ENCODE data around the gene RTP2. TPM values are rescaled to one million over a fixed set of nuclear protein-coding genes. Genes with fewer than 3 reads are reported as not detected.

RTP2 gene
- total RNA-seq, 1 experiment from 2014 or later, result not detected

DNA sequence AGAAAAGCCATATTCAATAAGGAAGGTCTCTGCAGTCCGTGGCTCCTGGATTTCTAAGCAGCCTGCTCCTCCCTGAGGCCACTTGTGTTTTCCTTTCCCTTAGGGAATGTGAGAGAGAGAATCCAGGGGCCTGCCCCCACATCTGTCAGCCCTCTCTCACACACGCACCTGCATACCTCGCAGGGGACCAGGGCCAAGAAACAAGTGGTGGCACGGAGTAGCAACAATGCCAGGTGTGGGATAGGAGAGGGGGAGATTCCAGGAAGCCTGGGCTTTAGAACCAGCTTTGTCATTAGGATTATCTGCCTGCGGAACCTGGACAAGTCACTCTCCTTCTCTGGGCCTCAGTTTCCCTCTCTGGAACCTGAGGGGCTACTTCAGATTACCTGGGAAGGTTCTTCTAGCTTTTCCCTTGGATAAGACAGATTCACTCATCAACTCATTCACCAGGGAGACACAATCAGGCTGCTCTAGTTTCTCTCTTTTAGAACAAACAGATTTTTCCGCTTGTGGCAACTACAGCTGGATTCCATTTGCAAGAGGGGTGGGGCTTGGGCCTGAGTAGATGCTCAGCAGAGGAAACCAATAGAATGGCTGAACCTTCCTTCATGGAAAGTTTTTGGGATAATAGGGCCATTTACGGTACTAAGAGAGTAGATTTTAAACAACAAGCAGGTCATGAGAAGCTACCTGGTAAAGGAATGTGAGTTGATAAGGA lies 23.5 kb upstream of the RTP2 start:
- no peaks in the 10 kb centered on the region for H3K4me1 ChIP-seq (ENCODE audit: control insufficient read depth, insufficient read depth, low read length)
- CTCF ChIA-PET, result interaction anchor here (0.6 kb wide), 1 partner anchor 415 kb away, joined by 5 read pairs; no protein-coding TSS in a partner anchor
- in situ Hi-C loops (cut with HindIII; ENCODE audit: low pct_unique_long_range_greater_than_20kb, low sequenced_read_pairs) (loop anchor here (25.0 kb wide), 1 partner anchor 561 kb away; no protein-coding TSS in a partner anchor), intact Hi-C loops (cut with micrococcal nuclease; ENCODE audit: unreplicated experiment) (no loop called here)
- ATAC-seq (no peak), DNase-seq (ENCODE audit: low read depth, low spot score) (no peak)
- no peak overlapping the region for H3K27ac ChIP-seq (ENCODE audit: low read length)
- no peak overlapping the region for H3K4me3 ChIP-seq (ENCODE audit: low read depth in 2 of 2, low read length in 2 of 2)
- no TSS peak for BruUV-seq (replicated peaks)
- no peaks in the 10 kb centered on the region for H3K9me3 ChIP-seq (ENCODE audit: control insufficient read depth, insufficient read depth, low read depth, low read length)
- peaks cover 15% of the 10 kb centered on the region for H3K36me3 ChIP-seq (ENCODE audit: control insufficient read depth, insufficient read depth, low read length)
- no peaks in the 10 kb centered on the region for H3K27me3 ChIP-seq (ENCODE audit: control insufficient read depth, insufficient read depth, low read length)
- POLR2A ChIA-PET, result no interaction called here
- no peak for TF ChIP-seq REST (IDR thresholded peaks at IDR 0.05; ENCODE audit: insufficient read depth in 1 of 2, low read depth in 2 of 2, low read length in 1 of 2)
- no peak for TF ChIP-seq TCF7L2 (IDR thresholded peaks at IDR 0.05; ENCODE audit: low read depth, low read length)
- TF ChIP-seq POLR2AphosphoS5 (IDR thresholded peaks at IDR 0.05; ENCODE audit: low read depth, low read length), result no peak
- TF ChIP-seq SIN3A (IDR thresholded peaks at IDR 0.05; ENCODE audit: borderline replicate concordance, insufficient read depth, low read depth, low read length), result no peak
- TF ChIP-seq CTCF (IDR thresholded peaks at IDR 0.05), result no peak

DNA sequence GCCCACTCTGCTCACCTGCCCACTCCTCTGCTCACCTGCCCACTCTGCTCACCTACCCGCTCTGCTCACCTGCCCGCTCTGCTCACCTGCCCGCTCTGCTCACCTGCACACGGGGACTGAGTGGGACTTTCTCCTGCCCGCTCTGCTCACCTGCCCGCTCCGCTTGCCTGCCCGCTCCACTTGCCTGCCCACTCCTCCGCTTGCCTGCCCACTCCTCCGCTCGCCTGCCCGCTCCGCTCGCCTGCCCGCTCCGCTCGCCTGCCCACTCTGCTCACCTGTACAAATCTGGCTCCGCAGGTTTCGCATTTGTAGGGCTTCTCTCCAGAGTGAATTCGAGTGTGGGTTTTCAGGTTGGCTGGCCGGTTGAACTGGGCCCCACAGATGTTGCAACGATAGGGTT lies 22.9 kb upstream of the RTP2 start:
- H3K4me3 ChIP-seq (ENCODE audit: low read depth in 2 of 2, low read length in 2 of 2), result no peak overlapping the region
- POLR2A ChIA-PET, result no interaction called here
- H3K9me3 ChIP-seq (ENCODE audit: control insufficient read depth, insufficient read depth, low read depth, low read length), result no peaks in the 10 kb centered on the region
- in situ Hi-C loops (cut with HindIII; ENCODE audit: low pct_unique_long_range_greater_than_20kb, low sequenced_read_pairs) (loop anchor here (25.0 kb wide), 1 partner anchor 562 kb away; no protein-coding TSS in a partner anchor), intact Hi-C loops (cut with micrococcal nuclease; ENCODE audit: unreplicated experiment) (no loop called here)
- peaks cover 15% of the 10 kb centered on the region for H3K36me3 ChIP-seq (ENCODE audit: control insufficient read depth, insufficient read depth, low read length)
- no TSS peak for BruUV-seq (replicated peaks)
- no peaks in the 10 kb centered on the region for H3K27me3 ChIP-seq (ENCODE audit: control insufficient read depth, insufficient read depth, low read length)
- no peak for ATAC-seq
- TF ChIP-seq SIN3A (IDR thresholded peaks at IDR 0.05; ENCODE audit: borderline replicate concordance, insufficient read depth, low read depth, low read length) (no peak), TCF7L2 (IDR thresholded peaks at IDR 0.05; ENCODE audit: low read depth, low read length) (no peak), REST (IDR thresholded peaks at IDR 0.05; ENCODE audit: insufficient read depth in 1 of 2, low read depth in 2 of 2, low read length in 1 of 2) (no peak), POLR2AphosphoS5 (IDR thresholded peaks at IDR 0.05; ENCODE audit: low read depth, low read length) (no peak), CTCF (IDR thresholded peaks at IDR 0.05) (no peak)
- no peak for DNase-seq (ENCODE audit: low read depth, low spot score)
- no peak overlapping the region for H3K27ac ChIP-seq (ENCODE audit: low read length)
- CTCF ChIA-PET, result no interaction called here
- H3K4me1 ChIP-seq (ENCODE audit: control insufficient read depth, insufficient read depth, low read length), result no peaks in the 10 kb centered on the region
